Left lung (tissue), 10 donors: ENCODE measurements around the gene IKBIP. TPM values are rescaled to one million over a fixed set of nuclear protein-coding genes. Genes with fewer than 3 reads are reported as not detected.
"Not testable (repeated sequence)": the region's sequence is repeated elsewhere in the genome, so short reads cannot be mapped to it uniquely, and the experiment has no call there.

Experiments
- ATAC-seq: fragments of 200-7000 bp; cut with Tn5 transposase; one replicate; pipeline ENCODE4 v1.9.1; 2020; ENCODE audit warnings: moderate library complexity
- DNase-seq, 4 donors: peaks; one replicate each; pipeline ENCODE4 v3.0.0-alpha.2; 2013 to 2020
- H3K27ac ChIP-seq, 2 donors: fragments of 200-600 bp; sonication (generic) in 1 of 2; one replicate each; pipeline versions ENCODE4 v1.5.0 to v1.8.0; 2020 to 2021
- H3K27me3 ChIP-seq, 2 donors: fragments of 200-600 bp; sonication (generic) in 1 of 2; one replicate each; pipeline versions ENCODE4 v1.5.0 to v1.8.0; 2020 to 2021
- H3K36me3 ChIP-seq, 2 donors: fragments of 200-600 bp; sonication (generic) in 1 of 2; one replicate each; pipeline versions ENCODE4 v1.5.0 to v1.8.0; 2020 to 2021
- H3K4me1 ChIP-seq, 2 donors: fragments of 200-600 bp; one replicate each; pipeline ENCODE4 v1.8.0; 2021
- H3K4me3 ChIP-seq, 2 donors: fragments of 200-600 bp; sonication (generic) in 1 of 2; one replicate each; pipeline versions ENCODE4 v1.5.0 to v1.8.0; 2020 to 2021; ENCODE audit warnings: mild to moderate bottlenecking in 1 of 2
- H3K9me3 ChIP-seq, 2 donors: fragments of 200-600 bp; sonication (generic) in 1 of 2; one replicate each; pipeline versions ENCODE4 v1.5.0 to v1.8.0; 2020 to 2021
- intact Hi-C, 2 donors: fragments of 100-400 bp; cut with DNase I; formaldehyde crosslinking; loops; one replicate each; pipeline versions ENCODE4 v1.11.2 to v1.14.2; 2022
- polyA plus RNA-seq, 6 donors: library from polyadenylated mRNA; unstranded; fragments of 120-200 nt; gene quantifications; one replicate each; pipeline ENCODE4 v1.2.1, GENCODE V29; 2013; ENCODE audit not compliant: insufficient read length in 6 of 6
- total RNA-seq, 2 donors: library from RNA; stranded (reverse); fragmentation: NEBNext Ultra II Directional; extraction: Animal tissue kit (Norgen Biotek cat#: 25700); gene quantifications; one replicate each; pipeline ENCODE4 v1.2.1, GENCODE V29; 2021
- TF ChIP-seq, protein P1 (sequence below), 2 donors: fragments of 200-600 bp; sonication (generic) in 1 of 2; IDR thresholded peaks; one replicate each; pipeline versions ENCODE4 v1.5.0 to v1.8.0; 2021; ENCODE audit warnings: antibody characterized with exemption in 2 of 2
- donor health status: DM: no; HTN: yes; CAD: no.
- donor health status: DM: no; HTN: no; CAD: no.

Gene IKBIP
- total and polyA plus RNA-seq, 8 donors = 23.6 to 31.7 (median 28.5) TPM

DNA sequence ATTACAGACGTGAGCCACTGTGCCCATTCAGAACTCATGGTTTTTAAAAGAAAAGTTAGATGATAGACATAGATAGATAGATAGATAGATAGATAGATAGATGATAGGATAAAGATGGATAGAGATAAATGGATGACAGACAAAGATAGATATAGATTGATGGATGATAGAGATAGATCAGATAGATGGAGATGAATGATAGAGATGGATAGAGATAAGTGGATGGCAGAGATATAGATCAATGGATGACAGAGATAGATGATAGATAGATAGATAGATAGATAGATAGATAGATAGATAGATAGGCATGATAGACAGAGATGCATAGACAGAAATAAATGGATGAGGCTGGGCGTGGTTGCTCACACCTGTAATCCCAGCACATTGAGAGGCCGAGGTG is 64.8 kb downstream of the IKBIP start:
- Histone ChIP-seq H3K4me1 (no peaks in the 10 kb centered on the region), H3K9me3 (no peaks in the 10 kb centered on the region), H3K36me3 (no peaks in the 10 kb centered on the region), H3K4me3 (no peak overlapping the region), H3K27ac (no peak overlapping the region), H3K27me3 (no peaks in the 10 kb centered on the region)
- no peak for ATAC-seq
- DNase-seq = no peak
- intact Hi-C loops = no loop called here
- TF ChIP-seq, protein P1, sequence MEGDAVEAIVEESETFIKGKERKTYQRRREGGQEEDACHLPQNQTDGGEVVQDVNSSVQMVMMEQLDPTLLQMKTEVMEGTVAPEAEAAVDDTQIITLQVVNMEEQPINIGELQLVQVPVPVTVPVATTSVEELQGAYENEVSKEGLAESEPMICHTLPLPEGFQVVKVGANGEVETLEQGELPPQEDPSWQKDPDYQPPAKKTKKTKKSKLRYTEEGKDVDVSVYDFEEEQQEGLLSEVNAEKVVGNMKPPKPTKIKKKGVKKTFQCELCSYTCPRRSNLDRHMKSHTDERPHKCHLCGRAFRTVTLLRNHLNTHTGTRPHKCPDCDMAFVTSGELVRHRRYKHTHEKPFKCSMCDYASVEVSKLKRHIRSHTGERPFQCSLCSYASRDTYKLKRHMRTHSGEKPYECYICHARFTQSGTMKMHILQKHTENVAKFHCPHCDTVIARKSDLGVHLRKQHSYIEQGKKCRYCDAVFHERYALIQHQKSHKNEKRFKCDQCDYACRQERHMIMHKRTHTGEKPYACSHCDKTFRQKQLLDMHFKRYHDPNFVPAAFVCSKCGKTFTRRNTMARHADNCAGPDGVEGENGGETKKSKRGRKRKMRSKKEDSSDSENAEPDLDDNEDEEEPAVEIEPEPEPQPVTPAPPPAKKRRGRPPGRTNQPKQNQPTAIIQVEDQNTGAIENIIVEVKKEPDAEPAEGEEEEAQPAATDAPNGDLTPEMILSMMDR (IDR thresholded peaks at IDR 0.05) = no peak

DNA sequence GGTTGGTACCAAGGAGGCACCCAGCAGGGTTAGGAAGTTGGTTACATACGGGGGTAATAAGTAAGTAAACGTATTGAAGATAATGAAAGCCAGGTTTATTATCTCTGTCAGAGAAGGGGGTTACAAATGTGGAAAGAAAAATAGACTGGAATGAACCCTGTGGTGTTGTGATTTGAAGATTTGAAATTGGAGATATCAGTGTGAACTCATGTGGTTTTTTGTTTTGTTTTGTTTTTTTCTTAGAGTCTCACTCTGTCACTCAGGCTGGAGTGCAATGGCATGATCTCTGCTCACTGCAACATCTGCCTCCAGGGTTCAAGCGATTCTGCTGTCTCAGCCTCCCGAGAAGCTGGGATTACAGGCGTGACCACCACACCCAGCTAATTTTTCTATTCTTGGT is 65.2 kb downstream of the IKBIP start:
- Histone ChIP-seq H3K4me3 (no peak overlapping the region), H3K27me3 (no peaks in the 10 kb centered on the region), H3K27ac (no peak overlapping the region), H3K9me3 (no peaks in the 10 kb centered on the region), H3K4me1 (no peaks in the 10 kb centered on the region), H3K36me3 (no peaks in the 10 kb centered on the region)
- TF ChIP-seq, protein P1 (IDR thresholded peaks at IDR 0.05) = no peak
- intact Hi-C loops = no loop called here
- DNase-seq (no peak), ATAC-seq (no peak)

GRCh38 chr12:98578821-98579220 is 65.8 kb downstream of the IKBIP start:
- H3K27me3 ChIP-seq = no peaks in the 10 kb centered on the region
- H3K9me3 ChIP-seq = no peaks in the 10 kb centered on the region
- H3K4me1 ChIP-seq = no peaks in the 10 kb centered on the region
- no peak overlapping the region for H3K27ac ChIP-seq
- H3K4me3 ChIP-seq = no peak overlapping the region
- TF ChIP-seq, protein P1 (IDR thresholded peaks at IDR 0.05) = no peak
- intact Hi-C loops = no loop called here
- DNase-seq (no peak), ATAC-seq (no peak)
- no peaks in the 10 kb centered on the region for H3K36me3 ChIP-seq

DNA sequence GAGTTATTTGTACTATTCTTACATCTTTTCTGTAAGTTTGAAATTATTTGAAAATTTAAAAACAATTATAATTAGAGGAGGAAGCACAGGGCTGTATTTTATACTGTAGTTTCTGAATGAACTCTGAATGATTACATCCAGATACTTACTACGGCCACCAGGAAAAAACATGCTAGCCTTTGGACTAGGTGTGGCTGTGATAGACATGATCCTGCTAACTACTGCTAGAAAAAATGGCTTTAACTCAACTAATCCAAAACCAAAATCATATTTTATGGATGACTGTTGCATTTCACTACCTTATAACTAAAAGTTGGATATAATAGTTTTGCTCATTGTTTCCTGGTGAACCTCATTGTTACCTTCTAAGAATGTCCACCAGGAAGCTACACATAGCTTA is 66.2 kb downstream of the IKBIP start:
- Histone ChIP-seq H3K36me3 (no peaks in the 10 kb centered on the region), H3K27ac (no peak overlapping the region), H3K4me3 (no peak overlapping the region), H3K4me1 (no peaks in the 10 kb centered on the region), H3K27me3 (no peaks in the 10 kb centered on the region), H3K9me3 (no peaks in the 10 kb centered on the region)
- TF ChIP-seq, protein P1 (IDR thresholded peaks at IDR 0.05) = no peak
- ATAC-seq (no peak), DNase-seq (no peak)
- intact Hi-C loops = no loop called here

DNA sequence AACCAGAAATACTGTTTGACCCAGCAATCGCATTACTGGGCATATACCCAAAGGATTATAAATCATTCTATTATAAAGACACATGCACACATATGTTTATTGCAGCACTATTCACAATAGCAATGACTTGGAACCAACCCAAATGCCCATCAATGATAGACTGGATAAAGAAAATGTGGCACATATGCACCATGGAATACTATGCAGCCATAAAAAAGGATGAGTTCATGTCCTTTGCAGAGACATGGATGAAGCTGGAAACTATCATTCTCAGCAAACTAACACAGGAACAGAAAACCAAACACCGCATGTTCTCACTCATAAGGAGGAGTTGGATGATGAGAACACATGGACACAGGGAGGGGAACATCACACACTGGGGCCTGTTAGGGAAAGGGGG is 67.8 kb downstream of the IKBIP start:
- H3K36me3 ChIP-seq, intact Hi-C loops, H3K4me1 ChIP-seq: not testable (repeated sequence)

DNA sequence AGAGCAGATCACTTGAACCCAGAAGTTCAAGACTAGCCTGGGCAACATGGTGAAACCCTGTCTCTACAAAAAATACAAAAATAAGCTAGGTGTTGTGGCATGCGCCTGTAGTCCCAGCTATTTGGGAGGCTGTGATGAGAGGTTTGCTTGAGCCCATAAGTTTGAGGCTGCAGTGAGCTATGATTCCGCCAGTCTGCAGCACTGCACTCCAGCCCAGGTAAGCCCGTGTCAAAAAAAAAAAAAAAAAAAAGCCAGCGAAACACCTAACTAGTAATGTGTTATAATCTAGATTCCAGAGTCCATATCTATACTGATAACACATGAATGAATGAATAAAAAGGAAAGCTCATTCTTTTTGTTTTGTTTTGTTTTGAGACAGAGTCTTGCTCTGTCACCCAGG is 69.6 kb downstream of the IKBIP start:
- H3K9me3 ChIP-seq = no peaks in the 10 kb centered on the region
- intact Hi-C loops = no loop called here
- no peaks in the 10 kb centered on the region for H3K4me1 ChIP-seq
- no peak overlapping the region for H3K4me3 ChIP-seq
- DNase-seq (no peak), ATAC-seq (no peak)
- no peak overlapping the region for H3K27ac ChIP-seq
- no peaks in the 10 kb centered on the region for H3K27me3 ChIP-seq
- TF ChIP-seq, protein P1 (IDR thresholded peaks at IDR 0.05) = no peak
- no peaks in the 10 kb centered on the region for H3K36me3 ChIP-seq

More for the DNA sequence above, 67.8 kb downstream of the IKBIP start:
- not testable (repeated sequence) for H3K27me3 ChIP-seq, H3K9me3 ChIP-seq, H3K27ac ChIP-seq, DNase-seq, H3K4me3 ChIP-seq, ATAC-seq
